NCI-H2171 treated with DMSO at 0.1 percent for 48 hours (cell line): ENCODE results near the gene CHAF1A.

Experiments used
- DNase-seq: peaks from one replicate; lab custom pipeline; 2025; lab: John Stamatoyannopoulos, UW

Gene CHAF1A

DNA sequence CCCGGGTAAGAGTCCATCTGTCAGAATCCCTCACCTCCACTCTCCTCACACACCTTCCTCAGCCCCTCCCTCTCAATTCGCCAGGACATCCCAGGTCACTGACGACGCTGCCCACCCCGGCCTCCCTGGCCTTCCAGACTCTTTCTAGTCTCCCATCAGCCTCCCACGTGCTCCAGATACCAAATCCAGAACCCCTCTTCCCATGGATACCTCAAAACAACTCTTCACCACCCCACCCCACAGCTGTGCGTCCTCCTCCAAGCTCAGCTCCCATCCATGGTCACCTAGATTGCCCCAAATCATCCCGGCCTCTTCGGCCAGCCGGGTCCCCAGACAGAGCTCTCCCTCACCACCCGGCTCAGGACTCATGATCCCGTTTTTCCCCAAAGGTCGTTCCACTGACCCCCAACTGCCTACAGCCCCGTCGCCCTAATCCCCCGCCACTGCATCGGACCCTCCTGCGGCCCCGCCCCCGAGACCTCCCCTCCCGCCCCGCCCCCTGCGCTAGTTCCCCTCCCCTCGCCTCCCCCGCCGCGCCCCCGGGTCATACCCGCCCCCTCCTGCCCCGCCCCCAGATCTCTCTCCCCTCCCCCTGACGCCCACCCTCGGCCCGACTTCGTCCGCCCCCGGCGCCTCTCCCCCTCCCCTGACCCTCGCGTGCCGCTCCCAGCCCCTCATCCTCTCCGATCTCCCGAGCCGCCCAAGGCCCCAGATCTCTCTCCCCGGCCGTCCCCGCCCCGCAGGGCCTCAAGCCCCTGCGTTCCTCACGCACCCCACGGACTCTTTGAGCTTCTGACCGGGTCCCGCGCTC, 54.6 kb downstream of the CHAF1A start:
- DNase-seq: peak; percentile 91

DNA sequence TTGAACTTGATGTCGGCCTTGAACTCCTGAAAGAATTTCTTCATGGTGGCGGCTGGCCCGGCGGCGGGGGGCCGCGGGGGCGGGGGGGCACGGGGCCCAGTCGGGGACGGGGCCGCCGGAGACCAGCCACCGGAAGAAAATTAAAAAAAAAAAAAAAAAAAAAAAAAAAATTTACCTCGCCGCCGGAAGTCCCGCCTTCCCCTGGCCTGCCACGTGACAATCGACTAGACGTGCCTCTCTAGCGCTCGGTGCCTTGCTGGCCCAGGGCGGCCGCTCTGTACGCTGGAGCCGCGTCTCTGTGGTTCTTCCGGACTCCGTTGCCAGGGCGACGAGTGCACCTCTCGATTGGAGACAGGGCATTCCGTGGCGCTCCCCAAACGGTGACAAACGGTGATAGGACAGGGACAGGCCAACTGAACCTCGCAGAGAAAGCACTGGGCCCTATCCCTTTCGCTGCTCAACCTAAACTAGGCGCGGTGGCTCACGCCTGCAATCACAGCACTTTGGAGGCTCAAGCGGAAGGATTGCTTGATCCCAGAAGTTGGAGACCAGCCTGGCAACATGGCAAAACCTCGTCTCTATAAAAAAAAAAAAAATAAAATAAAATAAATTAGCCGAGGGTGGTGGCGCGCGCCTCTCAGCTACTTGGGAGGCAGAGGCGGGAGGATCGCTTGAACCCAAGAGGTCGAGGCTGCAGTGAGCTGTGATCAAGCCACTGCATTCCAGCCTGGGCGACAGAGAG, 55.4 kb downstream of the CHAF1A start, which contains the start of gene UBXN6:
Gene UBXN6 (minus strand): TSS at position 141 of the 742 bp plus-strand sequence. CDS start 97 bp downstream, at position 44.
- DNase-seq: peak; percentile 100

DNA sequence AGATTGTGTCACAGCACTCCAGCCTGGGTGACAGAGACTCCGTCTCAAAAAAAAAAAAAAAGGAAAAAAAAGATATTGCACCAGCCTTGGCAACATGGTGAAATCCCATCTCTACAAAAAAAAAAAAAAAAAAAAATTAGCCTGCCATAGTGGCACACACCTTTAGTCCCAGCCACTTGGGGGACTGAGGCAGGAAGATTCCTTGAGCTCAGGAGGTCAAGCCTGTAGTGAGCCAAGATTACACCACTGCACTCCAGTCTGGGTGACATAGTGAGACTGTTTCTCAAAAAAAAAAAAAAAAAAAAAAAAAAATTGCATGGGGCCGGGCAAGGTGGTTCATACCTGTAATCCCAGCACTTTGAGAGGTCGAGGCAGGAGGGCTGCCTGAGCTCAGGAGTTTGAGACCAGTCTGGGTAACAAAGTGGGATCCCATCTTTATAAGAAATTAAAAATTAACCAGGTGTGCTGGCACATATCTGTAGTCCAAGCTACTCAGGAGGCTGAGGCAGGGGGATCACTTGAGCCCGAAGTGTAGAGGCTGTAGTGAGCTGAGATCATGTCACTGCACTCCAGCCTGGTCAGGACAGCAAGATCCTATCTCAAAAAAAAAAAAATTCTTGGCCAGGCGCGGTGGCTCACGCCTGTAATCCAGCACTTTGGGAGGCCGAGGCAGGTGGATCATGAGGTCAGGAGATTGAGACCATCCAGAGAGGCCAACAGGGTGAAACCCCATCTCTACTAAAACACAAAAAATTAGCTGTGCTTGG, 62.6 kb downstream of the CHAF1A start:
- peak; percentile 22 for DNase-seq

GRCh38 chr19:4467835-4468234, 65.4 kb downstream of the CHAF1A start:
- DNase-seq: no peak

DNA sequence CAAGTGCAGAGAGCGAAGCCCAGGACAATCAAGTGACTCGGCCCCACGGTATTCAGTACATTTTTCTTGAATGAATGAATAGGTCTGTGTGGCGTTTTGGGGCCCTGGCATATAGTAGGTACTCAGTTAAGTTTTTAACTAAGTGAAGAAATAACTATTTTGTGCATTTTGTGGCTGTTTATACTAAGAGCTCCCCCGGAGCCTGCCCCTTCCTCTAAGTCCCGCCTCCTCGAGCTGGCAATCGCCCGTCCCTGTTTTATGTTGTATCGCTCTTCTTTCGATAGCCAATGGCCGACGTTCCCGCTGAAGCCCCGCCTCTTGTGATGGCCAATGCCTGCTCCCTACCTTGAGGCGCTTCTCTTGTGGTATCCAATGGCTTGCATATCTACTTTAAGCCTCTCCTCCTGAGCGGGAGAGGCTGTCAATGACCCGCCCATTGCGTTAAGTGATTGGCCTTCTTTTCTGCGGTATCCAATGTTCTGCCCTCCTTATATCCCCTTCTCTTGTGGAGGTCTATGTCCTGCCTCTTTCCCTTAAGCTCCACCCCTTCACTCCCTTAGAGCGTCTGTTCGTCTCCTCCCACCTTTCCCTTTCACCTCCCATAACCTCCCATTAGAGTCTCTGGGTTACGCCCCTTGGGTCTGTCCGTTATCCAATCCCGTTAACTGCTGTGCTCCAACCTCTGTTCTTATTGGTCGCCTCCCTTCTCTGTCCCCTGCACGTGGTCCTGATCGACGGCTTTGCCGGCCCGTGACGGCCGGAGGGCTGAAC, 69.1 kb downstream of the CHAF1A start:
- peak; percentile 100 for DNase-seq

DNA sequence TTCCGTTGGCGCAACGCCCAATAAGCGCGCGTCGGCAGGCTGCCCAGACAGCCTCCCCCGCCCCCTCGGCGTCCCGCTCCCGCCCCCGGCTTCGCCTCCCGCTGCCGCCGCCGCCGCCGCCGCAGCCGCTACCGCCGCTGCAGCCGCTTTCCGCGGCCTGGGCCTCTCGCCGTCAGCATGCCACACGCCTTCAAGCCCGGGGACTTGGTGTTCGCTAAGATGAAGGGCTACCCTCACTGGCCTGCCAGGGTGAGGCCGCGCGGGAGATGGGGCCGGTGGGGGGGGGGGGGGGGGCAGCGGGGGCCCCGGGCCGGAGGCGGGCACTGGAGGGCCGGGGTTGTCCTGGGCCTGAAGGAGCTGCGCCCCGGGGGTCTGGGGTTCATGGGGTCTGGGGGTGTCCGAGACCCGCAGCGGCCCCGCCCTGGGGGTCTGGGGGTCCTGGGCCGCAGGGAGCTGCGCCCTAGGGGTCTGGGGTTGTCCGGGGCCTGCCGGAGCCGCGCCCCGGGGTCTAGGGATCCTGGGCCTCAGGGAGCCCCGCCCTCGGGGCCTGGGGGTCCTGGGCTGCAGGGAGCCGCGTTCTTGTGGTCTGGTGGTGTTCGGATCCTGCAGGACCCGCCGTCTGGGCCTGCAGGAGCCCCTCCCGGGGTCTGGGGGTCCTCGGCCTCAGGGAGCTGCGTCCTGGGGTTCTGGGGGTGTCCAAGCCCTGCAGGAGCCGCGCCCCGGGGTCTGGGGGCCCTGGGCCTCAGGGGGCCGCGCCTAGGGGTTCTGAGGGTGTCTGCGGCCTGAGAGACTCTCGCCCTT, 69.9 kb downstream of the CHAF1A start, which contains the start of gene HDGFL2:
Gene HDGFL2 (plus strand): TSS at position 124 of the 801 bp plus-strand sequence. CDS start 54 bp downstream, at position 178.
- DNase-seq: no peak

DNA sequence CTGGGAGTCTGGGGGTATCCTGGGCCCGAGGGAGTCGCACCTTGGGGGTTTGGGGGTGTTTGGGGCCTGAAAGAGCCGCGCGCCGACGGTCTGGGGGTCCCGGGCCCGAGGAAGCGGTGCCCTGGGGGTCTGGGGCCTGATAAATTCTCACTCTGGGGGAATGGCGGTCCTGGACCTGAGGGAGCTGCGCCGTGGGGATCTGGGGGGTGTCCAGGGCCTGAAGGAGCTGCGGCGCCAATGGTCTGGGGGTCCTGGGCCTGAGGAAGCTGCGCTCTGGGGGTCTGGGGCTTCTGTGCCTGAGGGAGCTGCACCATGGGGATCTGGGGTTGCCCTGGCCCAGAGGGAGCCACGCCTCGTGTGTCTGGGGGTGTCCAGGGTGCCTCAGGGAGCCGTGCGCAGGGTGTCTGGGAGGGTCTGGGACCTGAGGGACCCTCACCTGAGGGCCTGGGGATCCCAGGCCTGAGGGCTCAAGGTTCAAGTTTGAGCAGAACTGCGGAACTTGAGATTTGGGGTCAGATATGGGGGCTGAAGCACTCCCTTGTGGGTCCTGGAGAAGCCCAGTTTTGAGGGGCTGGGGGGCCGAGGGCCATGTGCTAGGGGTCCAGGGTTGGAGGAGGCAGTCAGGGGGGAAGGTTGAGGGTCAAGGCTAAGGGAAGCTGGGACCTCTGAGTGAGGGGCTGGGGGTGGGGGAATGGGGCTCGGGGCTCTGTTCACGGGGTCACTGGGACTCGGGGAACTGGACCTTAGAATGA, 70.7 kb downstream of the CHAF1A start:
- no peak for DNase-seq

GRCh38 chr19:4473763-4474513, 71.5 kb downstream of the CHAF1A start:
- DNase-seq: no peak

GRCh38 chr19:4474514-4475022, 72.1 kb downstream of the CHAF1A start:
- DNase-seq: peak; percentile 94

- DNase-seq: no peak
Observed at GRCh38 chr19:4477034-4477801, 74.8 kb downstream of the CHAF1A start.

- no peak for DNase-seq
Observed at GRCh38 chr19:4482721-4483364, 80.4 kb downstream of the CHAF1A start.

- no peak for DNase-seq
Observed at GRCh38 chr19:4483385-4483784, 80.9 kb downstream of the CHAF1A start.

GRCh38 chr19:4487572-4487971, 85.1 kb downstream of the CHAF1A start:
- DNase-seq: no peak

GRCh38 chr19:4488496-4488895, 86.1 kb downstream of the CHAF1A start:
- no peak for DNase-seq

DNA sequence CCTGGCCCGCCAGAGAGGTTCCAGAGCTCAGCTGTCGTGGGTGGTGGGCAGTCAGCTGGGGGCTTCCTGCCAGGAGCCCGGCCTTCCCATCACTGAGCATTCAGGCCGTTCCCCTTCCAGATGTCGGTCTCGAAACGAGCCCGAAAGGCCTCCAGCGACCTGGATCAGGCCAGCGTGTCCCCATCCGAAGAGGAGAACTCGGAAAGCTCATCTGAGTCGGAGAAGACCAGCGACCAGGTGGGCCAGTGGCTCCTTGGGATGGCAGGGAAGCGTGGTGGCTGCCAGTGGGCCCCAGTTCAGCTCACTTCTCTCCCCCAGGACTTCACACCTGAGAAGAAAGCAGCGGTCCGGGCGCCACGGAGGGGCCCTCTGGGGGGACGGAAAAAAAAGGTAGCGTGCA, 89.0 kb downstream of the CHAF1A start:
- DNase-seq: no peak

GRCh38 chr19:4492337-4493103, 90.1 kb downstream of the CHAF1A start:
- no peak for DNase-seq
